ENCODE data around the gene SPRY4. TPM values are rescaled to one million over a fixed set of nuclear protein-coding genes. Genes with fewer than 3 reads are reported as not detected.

Gene SPRY4
- total and polyA plus RNA-seq, 2 of the 13 experiments (the other 11 are each of a cell fraction or from before 2014, with no cell fraction given), result 8.9 to 17.8 TPM

DNA sequence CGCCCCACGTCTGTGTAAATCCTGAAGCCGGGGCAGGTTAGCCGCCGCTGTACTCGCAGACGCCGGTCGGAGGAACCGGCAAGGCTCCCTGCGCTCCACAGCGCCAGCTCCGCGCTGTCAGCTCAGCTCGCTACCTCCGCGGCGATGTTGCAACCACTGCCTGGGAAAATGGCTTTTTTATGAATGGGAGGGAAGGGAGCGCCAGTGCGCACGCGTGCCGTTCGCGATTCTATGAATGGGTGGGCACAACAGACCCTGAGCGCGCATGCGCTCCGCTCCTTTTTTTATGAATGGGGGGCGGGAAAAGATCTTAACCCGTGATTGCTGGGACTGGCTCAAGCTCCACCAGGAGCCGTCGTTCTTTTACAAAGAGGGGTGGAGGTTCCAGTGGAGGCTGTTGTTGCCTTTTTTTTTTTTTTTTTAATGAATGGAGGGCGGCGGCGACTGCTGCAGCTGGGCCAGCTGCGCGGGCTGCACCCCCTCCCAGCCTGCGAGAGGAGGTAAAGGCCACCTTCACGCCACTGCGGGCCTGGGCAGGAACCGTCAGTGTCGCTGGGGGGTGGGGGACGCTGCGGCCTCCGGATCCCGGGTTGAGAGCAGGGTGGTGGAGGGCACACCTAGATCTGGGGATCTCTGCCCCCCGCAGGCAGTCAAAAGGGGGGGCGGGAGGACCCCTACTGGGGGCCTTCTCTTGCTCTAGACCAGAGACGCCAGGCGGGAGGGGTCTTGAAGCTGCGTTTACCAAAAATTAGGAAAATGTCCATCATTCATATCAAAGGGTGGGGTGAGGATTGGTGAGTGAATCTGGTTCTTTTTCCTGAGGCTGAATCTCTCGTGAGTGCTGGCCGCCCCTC is at the start of gene SPRY4 (continued):
- TF ChIP-seq, protein P1, sequence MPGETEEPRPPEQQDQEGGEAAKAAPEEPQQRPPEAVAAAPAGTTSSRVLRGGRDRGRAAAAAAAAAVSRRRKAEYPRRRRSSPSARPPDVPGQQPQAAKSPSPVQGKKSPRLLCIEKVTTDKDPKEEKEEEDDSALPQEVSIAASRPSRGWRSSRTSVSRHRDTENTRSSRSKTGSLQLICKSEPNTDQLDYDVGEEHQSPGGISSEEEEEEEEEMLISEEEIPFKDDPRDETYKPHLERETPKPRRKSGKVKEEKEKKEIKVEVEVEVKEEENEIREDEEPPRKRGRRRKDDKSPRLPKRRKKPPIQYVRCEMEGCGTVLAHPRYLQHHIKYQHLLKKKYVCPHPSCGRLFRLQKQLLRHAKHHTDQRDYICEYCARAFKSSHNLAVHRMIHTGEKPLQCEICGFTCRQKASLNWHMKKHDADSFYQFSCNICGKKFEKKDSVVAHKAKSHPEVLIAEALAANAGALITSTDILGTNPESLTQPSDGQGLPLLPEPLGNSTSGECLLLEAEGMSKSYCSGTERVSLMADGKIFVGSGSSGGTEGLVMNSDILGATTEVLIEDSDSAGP (CRISPR knock-in tag; IDR thresholded peaks at IDR 0.05; ENCODE audit: borderline replicate concordance), result peak; percentile 74; the same call in 1 of the 2 replicates
- no peak for TF ChIP-seq MAFF (IDR thresholded peaks at IDR 0.05; ENCODE audit: low read depth, low read length)
- TF ChIP-seq SP4 (CRISPR knock-in tag; IDR thresholded peaks at IDR 0.05), result peak; percentile 47; the same call in 1 of the 2 replicates
- TF ChIP-seq EHMT2 (IDR thresholded peaks at IDR 0.05; ENCODE audit: borderline replicate concordance, low read depth, low read length), result no peak
- peak; percentile 46; the same call in 1 of the 2 replicates for TF ChIP-seq YEATS2 (CRISPR knock-in tag; IDR thresholded peaks at IDR 0.05; ENCODE audit: borderline replicate concordance)
- TF ChIP-seq JUN (CRISPR knock-in tag; IDR thresholded peaks at IDR 0.05), result no peak
- TF ChIP-seq, protein P2, sequence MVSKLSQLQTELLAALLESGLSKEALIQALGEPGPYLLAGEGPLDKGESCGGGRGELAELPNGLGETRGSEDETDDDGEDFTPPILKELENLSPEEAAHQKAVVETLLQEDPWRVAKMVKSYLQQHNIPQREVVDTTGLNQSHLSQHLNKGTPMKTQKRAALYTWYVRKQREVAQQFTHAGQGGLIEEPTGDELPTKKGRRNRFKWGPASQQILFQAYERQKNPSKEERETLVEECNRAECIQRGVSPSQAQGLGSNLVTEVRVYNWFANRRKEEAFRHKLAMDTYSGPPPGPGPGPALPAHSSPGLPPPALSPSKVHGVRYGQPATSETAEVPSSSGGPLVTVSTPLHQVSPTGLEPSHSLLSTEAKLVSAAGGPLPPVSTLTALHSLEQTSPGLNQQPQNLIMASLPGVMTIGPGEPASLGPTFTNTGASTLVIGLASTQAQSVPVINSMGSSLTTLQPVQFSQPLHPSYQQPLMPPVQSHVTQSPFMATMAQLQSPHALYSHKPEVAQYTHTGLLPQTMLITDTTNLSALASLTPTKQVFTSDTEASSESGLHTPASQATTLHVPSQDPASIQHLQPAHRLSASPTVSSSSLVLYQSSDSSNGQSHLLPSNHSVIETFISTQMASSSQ (IDR thresholded peaks at IDR 0.05; ENCODE audit: low read depth), result no peak
- TF ChIP-seq, protein P2 (CRISPR knock-in tag; IDR thresholded peaks at IDR 0.05; ENCODE audit: borderline replicate concordance), result peak; percentile 33; the same call in 1 of the 2 replicates
- TF ChIP-seq, protein P3, sequence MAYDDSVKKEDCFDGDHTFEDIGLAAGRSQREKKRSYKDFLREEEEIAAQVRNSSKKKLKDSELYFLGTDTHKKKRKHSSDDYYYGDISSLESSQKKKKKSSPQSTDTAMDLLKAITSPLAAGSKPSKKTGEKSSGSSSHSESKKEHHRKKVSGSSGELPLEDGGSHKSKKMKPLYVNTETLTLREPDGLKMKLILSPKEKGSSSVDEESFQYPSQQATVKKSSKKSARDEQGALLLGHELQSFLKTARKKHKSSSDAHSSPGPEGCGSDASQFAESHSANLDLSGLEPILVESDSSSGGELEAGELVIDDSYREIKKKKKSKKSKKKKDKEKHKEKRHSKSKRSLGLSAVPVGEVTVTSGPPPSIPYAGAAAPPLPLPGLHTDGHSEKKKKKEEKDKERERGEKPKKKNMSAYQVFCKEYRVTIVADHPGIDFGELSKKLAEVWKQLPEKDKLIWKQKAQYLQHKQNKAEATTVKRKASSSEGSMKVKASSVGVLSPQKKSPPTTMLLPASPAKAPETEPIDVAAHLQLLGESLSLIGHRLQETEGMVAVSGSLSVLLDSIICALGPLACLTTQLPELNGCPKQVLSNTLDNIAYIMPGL (CRISPR knock-in tag; IDR thresholded peaks at IDR 0.05; ENCODE audit: borderline replicate concordance in 1 of 2, low read depth in 1 of 2), result peak in 1 of 2 experiments; percentile 72; a peak in 1 of 4 replicates
- TF ChIP-seq, protein P4, sequence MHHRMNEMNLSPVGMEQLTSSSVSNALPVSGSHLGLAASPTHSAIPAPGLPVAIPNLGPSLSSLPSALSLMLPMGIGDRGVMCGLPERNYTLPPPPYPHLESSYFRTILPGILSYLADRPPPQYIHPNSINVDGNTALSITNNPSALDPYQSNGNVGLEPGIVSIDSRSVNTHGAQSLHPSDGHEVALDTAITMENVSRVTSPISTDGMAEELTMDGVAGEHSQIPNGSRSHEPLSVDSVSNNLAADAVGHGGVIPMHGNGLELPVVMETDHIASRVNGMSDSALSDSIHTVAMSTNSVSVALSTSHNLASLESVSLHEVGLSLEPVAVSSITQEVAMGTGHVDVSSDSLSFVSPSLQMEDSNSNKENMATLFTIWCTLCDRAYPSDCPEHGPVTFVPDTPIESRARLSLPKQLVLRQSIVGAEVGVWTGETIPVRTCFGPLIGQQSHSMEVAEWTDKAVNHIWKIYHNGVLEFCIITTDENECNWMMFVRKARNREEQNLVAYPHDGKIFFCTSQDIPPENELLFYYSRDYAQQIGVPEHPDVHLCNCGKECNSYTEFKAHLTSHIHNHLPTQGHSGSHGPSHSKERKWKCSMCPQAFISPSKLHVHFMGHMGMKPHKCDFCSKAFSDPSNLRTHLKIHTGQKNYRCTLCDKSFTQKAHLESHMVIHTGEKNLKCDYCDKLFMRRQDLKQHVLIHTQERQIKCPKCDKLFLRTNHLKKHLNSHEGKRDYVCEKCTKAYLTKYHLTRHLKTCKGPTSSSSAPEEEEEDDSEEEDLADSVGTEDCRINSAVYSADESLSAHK (CRISPR knock-in tag; IDR thresholded peaks at IDR 0.05; ENCODE audit: borderline replicate concordance), result no peak
- TF ChIP-seq MTF2 (CRISPR knock-in tag; IDR thresholded peaks at IDR 0.05; ENCODE audit: borderline replicate concordance), result no peak
- TF ChIP-seq, protein P5, sequence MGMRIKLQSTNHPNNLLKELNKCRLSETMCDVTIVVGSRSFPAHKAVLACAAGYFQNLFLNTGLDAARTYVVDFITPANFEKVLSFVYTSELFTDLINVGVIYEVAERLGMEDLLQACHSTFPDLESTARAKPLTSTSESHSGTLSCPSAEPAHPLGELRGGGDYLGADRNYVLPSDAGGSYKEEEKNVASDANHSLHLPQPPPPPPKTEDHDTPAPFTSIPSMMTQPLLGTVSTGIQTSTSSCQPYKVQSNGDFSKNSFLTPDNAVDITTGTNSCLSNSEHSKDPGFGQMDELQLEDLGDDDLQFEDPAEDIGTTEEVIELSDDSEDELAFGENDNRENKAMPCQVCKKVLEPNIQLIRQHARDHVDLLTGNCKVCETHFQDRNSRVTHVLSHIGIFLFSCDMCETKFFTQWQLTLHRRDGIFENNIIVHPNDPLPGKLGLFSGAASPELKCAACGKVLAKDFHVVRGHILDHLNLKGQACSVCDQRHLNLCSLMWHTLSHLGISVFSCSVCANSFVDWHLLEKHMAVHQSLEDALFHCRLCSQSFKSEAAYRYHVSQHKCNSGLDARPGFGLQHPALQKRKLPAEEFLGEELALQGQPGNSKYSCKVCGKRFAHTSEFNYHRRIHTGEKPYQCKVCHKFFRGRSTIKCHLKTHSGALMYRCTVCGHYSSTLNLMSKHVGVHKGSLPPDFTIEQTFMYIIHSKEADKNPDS (CRISPR knock-in tag; IDR thresholded peaks at IDR 0.05), result no peak
- TF ChIP-seq MXD4 (CRISPR knock-in tag; IDR thresholded peaks at IDR 0.05), result peak; percentile 57; the same call in 1 of the 2 replicates
- TF ChIP-seq ZNF205 (CRISPR knock-in tag; IDR thresholded peaks at IDR 0.05), result peak; percentile 61; the same call in 1 of the 2 replicates
- no peak for TF ChIP-seq FOXM1 (CRISPR knock-in tag; IDR thresholded peaks at IDR 0.05)

Data from HepG2 (cell line).